Activated T-cell treated with anti-CD3 and anti-CD28 coated beads, Interleukin-2, amount 50 U/mL, for 72 hours (primary cell): ENCODE results near the gene HSFX2. TPM values are rescaled to one million over a fixed set of nuclear protein-coding genes. Genes with fewer than 3 reads are reported as not detected.
"Not testable (repeated sequence)": the region's sequence is repeated elsewhere in the genome, so short reads cannot be mapped to it uniquely, and the experiment has no call there.

Experiments used
- ATAC-seq, 2 donors: fragments of 150-1000 bp; cut with Tn5 transposase; replicated peaks in 1 of 2; 2 replicates each; pipeline ENCODE4 v1.10.0; 2021; ENCODE audit warnings: moderate library complexity in 2 of 2, mild to moderate bottlenecking in 1 of 2
- DNase-seq, 2 donors: peaks; one replicate each; pipeline ENCODE4 v3.0.0; 2021 to 2022; ENCODE audit warnings: mixed read lengths in 1 of 2
- H3K27ac Mint-ChIP-seq: one replicate; pipeline ENCODE4 v1.8.0; 2022; ENCODE audit warnings: mild to moderate bottlenecking, moderate library complexity, mixed read lengths
- H3K27me3 Mint-ChIP-seq: one replicate; pipeline ENCODE4 v1.8.0; 2022; ENCODE audit warnings: low read depth, mixed read lengths
- H3K36me3 Mint-ChIP-seq, 2 donors: one replicate each; pipeline ENCODE4 v1.8.0; 2022; ENCODE audit warnings: mixed read lengths in 2 of 2, mild to moderate bottlenecking in 1 of 2; ENCODE audit not compliant: insufficient read depth in 2 of 2
- H3K4me1 Mint-ChIP-seq: one replicate; pipeline ENCODE4 v1.8.0; 2022; ENCODE audit warnings: low read depth, mixed read lengths
- H3K4me3 Mint-ChIP-seq, 2 donors: one replicate each; pipeline ENCODE4 v1.8.0; 2022; ENCODE audit warnings: mild to moderate bottlenecking in 2 of 2, mixed read lengths in 2 of 2, moderate library complexity in 2 of 2
- H3K9me3 Mint-ChIP-seq, 2 donors: one replicate each; pipeline ENCODE4 v1.8.0; 2022; ENCODE audit warnings: mixed read lengths in 2 of 2
- total RNA-seq, 2 donors: library from RNA; stranded (reverse); gene quantifications; one replicate each; pipeline ENCODE4 v1.2.3, GENCODE V29; 2022

Gene HSFX2
- total RNA-seq, 2 donors from 2014 or later: 0.17 to 0.39 TPM

GRCh38 chrX:149545545-149546543 lies 49.3 kb downstream of the HSFX2 start:
- not testable (repeated sequence) for H3K9me3 Mint-ChIP-seq, H3K4me3 Mint-ChIP-seq, ATAC-seq, H3K4me1 Mint-ChIP-seq, H3K27me3 Mint-ChIP-seq, DNase-seq, H3K27ac Mint-ChIP-seq, H3K36me3 Mint-ChIP-seq

Other genes starting within 250 kb of the HSFX2 start
- gene IDS, start 90.0 kb downstream of the HSFX2 start, total RNA-seq: 10 to 100 TPM; 64.6 to 84.7 TPM
- 10 to 100 TPM; 26.7 to 28.1 TPM for gene EOLA1, start 54.3 kb downstream of the HSFX2 start, total RNA-seq
- gene HSFX3, start 45.4 kb downstream of the HSFX2 start, total RNA-seq: not detected
- not detected for gene MAGEA9B, start 7.9 kb downstream of the HSFX2 start, total RNA-seq
- gene TMEM185A, start 36.5 kb upstream of the HSFX2 start, total RNA-seq: 10 to 100 TPM; 19.8 to 22.9 TPM
- not detected for gene MAGEA11, start 116.7 kb upstream of the HSFX2 start, total RNA-seq
- gene HSFX1, start 178.8 kb upstream of the HSFX2 start, total RNA-seq: under 1 TPM; 0.67 to 1.00 TPM
- not detected for gene MAGEA9, start 186.6 kb upstream of the HSFX2 start, total RNA-seq